ENCODE results near the gene TMPRSS11E.

DNA sequence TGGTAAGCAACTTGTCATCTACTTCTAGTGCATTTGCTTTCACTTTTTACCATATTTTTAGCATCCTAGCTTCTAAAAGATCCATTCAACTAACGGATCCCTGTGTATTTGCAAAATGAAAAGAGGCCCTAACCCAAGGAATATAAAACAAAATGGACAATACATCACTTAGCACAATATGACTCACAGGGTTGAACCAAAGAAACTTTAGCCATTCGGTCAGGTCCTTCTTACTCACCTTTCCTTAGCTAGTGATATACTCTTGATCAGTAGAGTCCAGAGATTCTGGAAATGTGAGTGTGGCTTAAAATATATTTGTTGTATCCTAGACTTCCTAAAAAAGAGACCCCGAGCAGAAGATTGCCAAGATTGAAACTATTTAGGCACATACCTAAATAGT, 19.5 kb downstream of the TMPRSS11E start:
- TF ChIP-seq, protein P1, sequence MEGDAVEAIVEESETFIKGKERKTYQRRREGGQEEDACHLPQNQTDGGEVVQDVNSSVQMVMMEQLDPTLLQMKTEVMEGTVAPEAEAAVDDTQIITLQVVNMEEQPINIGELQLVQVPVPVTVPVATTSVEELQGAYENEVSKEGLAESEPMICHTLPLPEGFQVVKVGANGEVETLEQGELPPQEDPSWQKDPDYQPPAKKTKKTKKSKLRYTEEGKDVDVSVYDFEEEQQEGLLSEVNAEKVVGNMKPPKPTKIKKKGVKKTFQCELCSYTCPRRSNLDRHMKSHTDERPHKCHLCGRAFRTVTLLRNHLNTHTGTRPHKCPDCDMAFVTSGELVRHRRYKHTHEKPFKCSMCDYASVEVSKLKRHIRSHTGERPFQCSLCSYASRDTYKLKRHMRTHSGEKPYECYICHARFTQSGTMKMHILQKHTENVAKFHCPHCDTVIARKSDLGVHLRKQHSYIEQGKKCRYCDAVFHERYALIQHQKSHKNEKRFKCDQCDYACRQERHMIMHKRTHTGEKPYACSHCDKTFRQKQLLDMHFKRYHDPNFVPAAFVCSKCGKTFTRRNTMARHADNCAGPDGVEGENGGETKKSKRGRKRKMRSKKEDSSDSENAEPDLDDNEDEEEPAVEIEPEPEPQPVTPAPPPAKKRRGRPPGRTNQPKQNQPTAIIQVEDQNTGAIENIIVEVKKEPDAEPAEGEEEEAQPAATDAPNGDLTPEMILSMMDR (IDR thresholded peaks at IDR 0.05 in 8 of 11, conservative IDR thresholded peaks at IDR 0.05 in 3 of 11), result no peak
- no peak for TF ChIP-seq POLR2A (IDR thresholded peaks at IDR 0.05)
